ENCODE results near the gene TCF19. TPM values are rescaled to one million over a fixed set of nuclear protein-coding genes. Genes with fewer than 3 reads are reported as not detected.
"Not testable (repeated sequence)": the region's sequence is repeated elsewhere in the genome, so short reads cannot be mapped to it uniquely, and the experiment has no call there.

Gene TCF19
- total RNA-seq, 1 experiment from 2014 or later: 19.3 TPM

- ChIA-PET CTCF (interaction anchor here (0.6 kb wide), 1 partner anchor 21 kb away, joined by 5 read pairs; no protein-coding TSS in a partner anchor), POLR2A (no interaction called here)
- Mint-ChIP-seq H3K4me3 (ENCODE audit: unreplicated experiment) (no peak overlapping the region), H3K27ac (ENCODE audit: unreplicated experiment) (no peak overlapping the region), H3K27me3 (ENCODE audit: insufficient read depth, unreplicated experiment) (no peaks in the 10 kb centered on the region), H3K4me1 (ENCODE audit: low read depth, unreplicated experiment) (no peaks in the 10 kb centered on the region), H3K36me3 (ENCODE audit: insufficient read depth, unreplicated experiment) (peaks cover 17% of the 10 kb centered on the region), H3K9me3 (ENCODE audit: unreplicated experiment) (no peaks in the 10 kb centered on the region)
- Histone ChIP-seq H3K4me1 (peaks cover 6% of the 10 kb centered on the region; the same call in 1 of the 2 replicates), H3K9me3 (no peaks in the 10 kb centered on the region), H3K4me3 (ENCODE audit: low read depth, low read length) (no peak overlapping the region), H3K36me3 (ENCODE audit: control insufficient read depth, insufficient read depth, low read length) (no peaks in the 10 kb centered on the region), H3K27me3 (replicated peaks; ENCODE audit: control insufficient read depth, insufficient read depth, low read length) (no peaks in the 10 kb centered on the region)
- BruUV-seq (replicated peaks): no TSS peak
- intact Hi-C loops (cut with micrococcal nuclease; ENCODE audit: unreplicated experiment): no loop called here
- no peak for TF ChIP-seq CTCF (IDR thresholded peaks at IDR 0.05; ENCODE audit: insufficient read depth in 1 of 2, low read depth in 1 of 2, low read length in 1 of 2, severe bottlenecking in 1 of 2, unreplicated experiment in 1 of 2)
- no peak for DNase-seq
Measured at GRCh38 chr6:31162463-31163165, 4.2 kb downstream of the TCF19 start.

GRCh38 chr6:31163922-31164321 lies 5.5 kb downstream of the TCF19 start:
- Mint-ChIP-seq H3K9me3 (ENCODE audit: unreplicated experiment) (no peaks in the 10 kb centered on the region), H3K27me3 (ENCODE audit: insufficient read depth, unreplicated experiment) (no peaks in the 10 kb centered on the region), H3K4me1 (ENCODE audit: low read depth, unreplicated experiment) (no peaks in the 10 kb centered on the region), H3K4me3 (ENCODE audit: unreplicated experiment) (no peak overlapping the region), H3K36me3 (ENCODE audit: insufficient read depth, unreplicated experiment) (peaks cover 11% of the 10 kb centered on the region), H3K27ac (ENCODE audit: unreplicated experiment) (no peak overlapping the region)
- no peaks in the 10 kb centered on the region for H3K27me3 ChIP-seq (replicated peaks; ENCODE audit: control insufficient read depth, insufficient read depth, low read length)
- TF ChIP-seq CTCF (IDR thresholded peaks at IDR 0.05; ENCODE audit: insufficient read depth in 1 of 2, low read depth in 1 of 2, low read length in 1 of 2, severe bottlenecking in 1 of 2, unreplicated experiment in 1 of 2): no peak
- peaks cover 6% of the 10 kb centered on the region; the same call in 1 of the 2 replicates for H3K4me1 ChIP-seq
- POLR2A ChIA-PET: no interaction called here
- intact Hi-C loops (cut with micrococcal nuclease; ENCODE audit: unreplicated experiment): no loop called here
- CTCF ChIA-PET: no interaction called here
- no peaks in the 10 kb centered on the region for H3K36me3 ChIP-seq (ENCODE audit: control insufficient read depth, insufficient read depth, low read length)
- H3K4me3 ChIP-seq (ENCODE audit: low read depth, low read length): no peak overlapping the region
- no peak for DNase-seq
- no peaks in the 10 kb centered on the region for H3K9me3 ChIP-seq
- BruUV-seq (replicated peaks): no TSS peak

- POLR2A ChIA-PET; intact Hi-C loops (cut with micrococcal nuclease; ENCODE audit: unreplicated experiment); H3K9me3 Mint-ChIP-seq (ENCODE audit: unreplicated experiment); H3K27ac Mint-ChIP-seq (ENCODE audit: unreplicated experiment); H3K9me3 ChIP-seq; CTCF ChIA-PET; H3K4me1 Mint-ChIP-seq (ENCODE audit: low read depth, unreplicated experiment); H3K4me1 ChIP-seq; DNase-seq; H3K4me3 Mint-ChIP-seq (ENCODE audit: unreplicated experiment); BruUV-seq (replicated peaks); H3K27me3 Mint-ChIP-seq (ENCODE audit: insufficient read depth, unreplicated experiment); H3K27me3 ChIP-seq (replicated peaks; ENCODE audit: control insufficient read depth, insufficient read depth, low read length); H3K4me3 ChIP-seq (ENCODE audit: low read depth, low read length); H3K36me3 ChIP-seq (ENCODE audit: control insufficient read depth, insufficient read depth, low read length): not testable (repeated sequence)
- H3K36me3 Mint-ChIP-seq (ENCODE audit: insufficient read depth, unreplicated experiment): peaks cover 11% of the 10 kb centered on the region
Measured at GRCh38 chr6:31164475-31165063, 6.2 kb downstream of the TCF19 start.

GRCh38 chr6:31165064-31165832 lies 6.9 kb downstream of the TCF19 start:
- H3K36me3 Mint-ChIP-seq (ENCODE audit: insufficient read depth, unreplicated experiment): peaks cover 11% of the 10 kb centered on the region
- intact Hi-C loops (cut with micrococcal nuclease; ENCODE audit: unreplicated experiment); H3K4me1 ChIP-seq; H3K27ac Mint-ChIP-seq (ENCODE audit: unreplicated experiment); H3K9me3 Mint-ChIP-seq (ENCODE audit: unreplicated experiment); H3K27me3 Mint-ChIP-seq (ENCODE audit: insufficient read depth, unreplicated experiment); H3K4me3 Mint-ChIP-seq (ENCODE audit: unreplicated experiment); H3K4me1 Mint-ChIP-seq (ENCODE audit: low read depth, unreplicated experiment); H3K36me3 ChIP-seq (ENCODE audit: control insufficient read depth, insufficient read depth, low read length); H3K9me3 ChIP-seq; H3K27me3 ChIP-seq (replicated peaks; ENCODE audit: control insufficient read depth, insufficient read depth, low read length); H3K4me3 ChIP-seq (ENCODE audit: low read depth, low read length); BruUV-seq (replicated peaks); DNase-seq; POLR2A ChIA-PET; CTCF ChIA-PET: not testable (repeated sequence)
